KOPT-K1 (cell line): ENCODE measurements around the gene FOXN3.
"Not testable (repeated sequence)": the region's sequence is repeated elsewhere in the genome, so short reads cannot be mapped to it uniquely, and the experiment has no call there.

ENCODE experiments used
- H3K27ac ChIP-seq: fragments of 200-600 bp; sonication (generic); 2 replicates; pipeline ENCODE4 v1.5.1; 2016; ENCODE audit warnings: antibody characterized with exemption, mild to moderate bottlenecking, low read depth, low read length; ENCODE audit not compliant: poor library complexity, severe bottlenecking
- H3K36me3 ChIP-seq: fragments of 200-600 bp; sonication (generic); 2 replicates; pipeline ENCODE4 v1.5.1; 2017; ENCODE audit warnings: antibody characterized with exemption, mild to moderate bottlenecking, low read length, moderate library complexity; ENCODE audit not compliant: insufficient read depth
- H3K9me3 ChIP-seq: fragments of 200-600 bp; sonication (generic); 2 replicates; pipeline ENCODE4 v1.5.1; 2017; ENCODE audit warnings: antibody characterized with exemption, low read length, mild to moderate bottlenecking; ENCODE audit not compliant: insufficient read depth, poor library complexity, severe bottlenecking

Gene FOXN3

GRCh38 chr14:89151693-89152092 lies 265.3 kb downstream of the FOXN3 start:
- not testable (repeated sequence) for H3K36me3 ChIP-seq, H3K9me3 ChIP-seq, H3K27ac ChIP-seq

- H3K36me3 ChIP-seq = no peaks in the 10 kb centered on the region
- H3K9me3 ChIP-seq = no peaks in the 10 kb centered on the region
- H3K27ac ChIP-seq = no peak overlapping the region
Observed at GRCh38 chr14:89146274-89146673, 270.8 kb downstream of the FOXN3 start.

GRCh38 chr14:89144642-89145041 lies 272.4 kb downstream of the FOXN3 start:
- no peaks in the 10 kb centered on the region for H3K36me3 ChIP-seq
- no peaks in the 10 kb centered on the region for H3K9me3 ChIP-seq
- no peak overlapping the region for H3K27ac ChIP-seq

GRCh38 chr14:89144066-89144465 lies 273.0 kb downstream of the FOXN3 start:
- H3K9me3 ChIP-seq = no peaks in the 10 kb centered on the region
- H3K27ac ChIP-seq = no peak overlapping the region
- no peaks in the 10 kb centered on the region for H3K36me3 ChIP-seq

- H3K9me3 ChIP-seq = no peaks in the 10 kb centered on the region
- H3K36me3 ChIP-seq = no peaks in the 10 kb centered on the region
- H3K27ac ChIP-seq = no peak overlapping the region
Observed at GRCh38 chr14:89143595-89143994, 273.4 kb downstream of the FOXN3 start.

- Histone ChIP-seq H3K9me3 (peaks cover 2% of the 10 kb centered on the region), H3K36me3 (no peaks in the 10 kb centered on the region), H3K27ac (no peak overlapping the region)
Observed at GRCh38 chr14:89142366-89142765, 274.7 kb downstream of the FOXN3 start.

- Histone ChIP-seq H3K9me3 (peaks cover 7% of the 10 kb centered on the region), H3K27ac (no peak overlapping the region), H3K36me3 (no peaks in the 10 kb centered on the region)
Observed at GRCh38 chr14:89141862-89142261, 275.2 kb downstream of the FOXN3 start.

- H3K36me3 ChIP-seq = no peaks in the 10 kb centered on the region
- H3K27ac ChIP-seq = no peak overlapping the region
- H3K9me3 ChIP-seq = peaks cover 22% of the 10 kb centered on the region
Observed at GRCh38 chr14:89140326-89140725, 276.7 kb downstream of the FOXN3 start.

GRCh38 chr14:89139404-89140247 lies 277.4 kb downstream of the FOXN3 start:
- Histone ChIP-seq H3K27ac (no peak overlapping the region), H3K9me3 (peaks cover 27% of the 10 kb centered on the region), H3K36me3 (no peaks in the 10 kb centered on the region)

GRCh38 chr14:89138846-89139245 lies 278.2 kb downstream of the FOXN3 start:
- H3K27ac ChIP-seq = no peak overlapping the region
- peaks cover 29% of the 10 kb centered on the region for H3K9me3 ChIP-seq
- no peaks in the 10 kb centered on the region for H3K36me3 ChIP-seq

GRCh38 chr14:89137526-89138163 lies 279.4 kb downstream of the FOXN3 start:
- no peak overlapping the region for H3K27ac ChIP-seq
- H3K36me3 ChIP-seq = no peaks in the 10 kb centered on the region
- peaks cover 29% of the 10 kb centered on the region for H3K9me3 ChIP-seq

GRCh38 chr14:89136587-89136986 lies 280.4 kb downstream of the FOXN3 start:
- H3K36me3 ChIP-seq = no peaks in the 10 kb centered on the region

GRCh38 chr14:89134640-89135039 lies 282.4 kb downstream of the FOXN3 start:
- Histone ChIP-seq H3K36me3 (no peaks in the 10 kb centered on the region), H3K27ac (no peak overlapping the region), H3K9me3 (peaks cover 29% of the 10 kb centered on the region)

More at GRCh38 chr14:89136587-89136986, 280.4 kb downstream of the FOXN3 start:
- H3K27ac ChIP-seq = no peak overlapping the region
- H3K9me3 ChIP-seq = peaks cover 29% of the 10 kb centered on the region

GRCh38 chr14:89131004-89131750 lies 285.9 kb downstream of the FOXN3 start:
- no peaks in the 10 kb centered on the region for H3K36me3 ChIP-seq
- H3K9me3 ChIP-seq = peaks cover 15% of the 10 kb centered on the region
- no peak overlapping the region for H3K27ac ChIP-seq

- peaks cover 1% of the 10 kb centered on the region for H3K9me3 ChIP-seq
- no peak overlapping the region for H3K27ac ChIP-seq
- H3K36me3 ChIP-seq = no peaks in the 10 kb centered on the region
Observed at GRCh38 chr14:89129570-89129969, 287.5 kb downstream of the FOXN3 start.
